Measurements from ENCODE around the gene NSMF. TPM values are rescaled to one million over a fixed set of nuclear protein-coding genes. Genes with fewer than 3 reads are reported as not detected.

Gene NSMF
- total and polyA plus RNA-seq, 10 of the 15 experiments (the other 5 are each of a cell fraction or from before 2014, with no cell fraction given), result 0.13 to 44.3 (median 13.4) TPM

DNA sequence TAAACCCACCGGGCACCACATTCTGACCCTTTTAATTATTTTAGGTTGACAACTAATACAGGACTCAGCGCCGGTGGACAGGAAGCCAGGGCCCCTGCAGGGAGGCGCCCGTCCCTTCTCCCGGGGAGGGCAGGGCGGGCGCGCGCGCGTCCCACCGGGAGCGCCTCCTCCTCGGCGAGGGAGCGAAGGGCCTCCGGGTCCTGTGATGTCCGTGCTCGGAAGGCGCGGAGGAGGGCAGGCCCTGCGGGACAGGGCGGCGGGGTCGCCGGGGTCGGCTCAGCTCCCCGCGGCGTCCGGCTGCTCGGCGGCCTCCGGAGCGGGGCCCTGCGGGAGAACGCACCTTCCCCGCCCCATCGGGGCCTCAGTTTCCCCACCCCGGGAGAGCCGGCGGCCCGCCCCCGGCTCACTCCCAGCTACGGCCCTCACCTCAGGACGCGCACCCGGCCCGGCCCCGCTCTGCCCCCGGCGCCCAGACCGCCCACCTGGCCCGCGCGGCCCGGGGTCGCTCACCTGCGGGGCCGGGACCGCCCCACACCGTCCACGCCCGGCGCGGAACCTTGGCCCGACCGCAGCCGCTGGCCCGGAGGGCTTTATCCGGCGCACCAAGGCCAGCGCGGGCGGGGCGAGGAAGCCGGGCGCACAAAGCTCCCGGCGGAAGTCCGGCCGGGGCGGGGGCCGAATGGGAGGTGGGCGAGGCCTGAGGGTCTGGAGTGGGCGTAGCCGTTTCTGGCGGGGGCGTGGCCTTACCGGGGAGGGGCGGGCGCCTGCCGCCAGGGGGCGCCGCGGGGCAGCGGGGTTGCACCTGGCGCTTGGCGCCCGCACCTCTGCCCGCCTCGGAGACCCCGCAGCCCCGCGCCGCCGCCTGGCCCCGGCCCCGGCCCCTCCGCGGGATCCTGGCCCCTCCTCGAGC lies 36.3 kb downstream of the NSMF start, which contains the start of the genes EXD3 and NOXA1 (continued):
- TF ChIP-seq, protein P1, sequence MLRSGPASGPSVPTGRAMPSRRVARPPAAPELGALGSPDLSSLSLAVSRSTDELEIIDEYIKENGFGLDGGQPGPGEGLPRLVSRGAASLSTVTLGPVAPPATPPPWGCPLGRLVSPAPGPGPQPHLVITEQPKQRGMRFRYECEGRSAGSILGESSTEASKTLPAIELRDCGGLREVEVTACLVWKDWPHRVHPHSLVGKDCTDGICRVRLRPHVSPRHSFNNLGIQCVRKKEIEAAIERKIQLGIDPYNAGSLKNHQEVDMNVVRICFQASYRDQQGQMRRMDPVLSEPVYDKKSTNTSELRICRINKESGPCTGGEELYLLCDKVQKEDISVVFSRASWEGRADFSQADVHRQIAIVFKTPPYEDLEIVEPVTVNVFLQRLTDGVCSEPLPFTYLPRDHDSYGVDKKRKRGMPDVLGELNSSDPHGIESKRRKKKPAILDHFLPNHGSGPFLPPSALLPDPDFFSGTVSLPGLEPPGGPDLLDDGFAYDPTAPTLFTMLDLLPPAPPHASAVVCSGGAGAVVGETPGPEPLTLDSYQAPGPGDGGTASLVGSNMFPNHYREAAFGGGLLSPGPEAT (IDR thresholded peaks at IDR 0.05; ENCODE audit: low read depth), result no peak
- TF ChIP-seq FOS (IDR thresholded peaks at IDR 0.05; ENCODE audit: borderline replicate concordance, extremely low read depth, insufficient read length) (no peak), GABPA (IDR thresholded peaks at IDR 0.05; ENCODE audit: low read depth) (peak; percentile 90), POLR2A (IDR thresholded peaks at IDR 0.05; ENCODE audit: low read depth, low read length) (peak; percentile 70), SIN3A (IDR thresholded peaks at IDR 0.05; ENCODE audit: low read depth, low read length) (peak; percentile 76; the same call in 1 of the 2 replicates), RCOR1 (conservative IDR thresholded peaks at IDR 0.05; ENCODE audit: low read depth, low read length) (0 out of 2 replicates have a peak, but pooled peaks have one; percentile 48), FOXM1 (IDR thresholded peaks at IDR 0.05; ENCODE audit: low read depth, low read length) (no peak), MTA2 (IDR thresholded peaks at IDR 0.05; ENCODE audit: low read depth) (no peak), KDM1A (IDR thresholded peaks at IDR 0.05; ENCODE audit: borderline replicate concordance) (no peak), SUPT20H (IDR thresholded peaks at IDR 0.05; ENCODE audit: borderline replicate concordance, control insufficient read depth, low read depth, low read length) (no peak), CBX5 (IDR thresholded peaks at IDR 0.05; ENCODE audit: low read depth) (peak; percentile 46; the same call in 1 of the 2 replicates), CBFB (IDR thresholded peaks at IDR 0.05; ENCODE audit: low read depth) (no peak; the same call in 1 of the 2 replicates)
- TF ChIP-seq, protein P2, sequence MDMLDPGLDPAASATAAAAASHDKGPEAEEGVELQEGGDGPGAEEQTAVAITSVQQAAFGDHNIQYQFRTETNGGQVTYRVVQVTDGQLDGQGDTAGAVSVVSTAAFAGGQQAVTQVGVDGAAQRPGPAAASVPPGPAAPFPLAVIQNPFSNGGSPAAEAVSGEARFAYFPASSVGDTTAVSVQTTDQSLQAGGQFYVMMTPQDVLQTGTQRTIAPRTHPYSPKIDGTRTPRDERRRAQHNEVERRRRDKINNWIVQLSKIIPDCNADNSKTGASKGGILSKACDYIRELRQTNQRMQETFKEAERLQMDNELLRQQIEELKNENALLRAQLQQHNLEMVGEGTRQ (IDR thresholded peaks at IDR 0.05; ENCODE audit: borderline replicate concordance, low read depth, low read length), result no peak
- TF ChIP-seq, protein P3, sequence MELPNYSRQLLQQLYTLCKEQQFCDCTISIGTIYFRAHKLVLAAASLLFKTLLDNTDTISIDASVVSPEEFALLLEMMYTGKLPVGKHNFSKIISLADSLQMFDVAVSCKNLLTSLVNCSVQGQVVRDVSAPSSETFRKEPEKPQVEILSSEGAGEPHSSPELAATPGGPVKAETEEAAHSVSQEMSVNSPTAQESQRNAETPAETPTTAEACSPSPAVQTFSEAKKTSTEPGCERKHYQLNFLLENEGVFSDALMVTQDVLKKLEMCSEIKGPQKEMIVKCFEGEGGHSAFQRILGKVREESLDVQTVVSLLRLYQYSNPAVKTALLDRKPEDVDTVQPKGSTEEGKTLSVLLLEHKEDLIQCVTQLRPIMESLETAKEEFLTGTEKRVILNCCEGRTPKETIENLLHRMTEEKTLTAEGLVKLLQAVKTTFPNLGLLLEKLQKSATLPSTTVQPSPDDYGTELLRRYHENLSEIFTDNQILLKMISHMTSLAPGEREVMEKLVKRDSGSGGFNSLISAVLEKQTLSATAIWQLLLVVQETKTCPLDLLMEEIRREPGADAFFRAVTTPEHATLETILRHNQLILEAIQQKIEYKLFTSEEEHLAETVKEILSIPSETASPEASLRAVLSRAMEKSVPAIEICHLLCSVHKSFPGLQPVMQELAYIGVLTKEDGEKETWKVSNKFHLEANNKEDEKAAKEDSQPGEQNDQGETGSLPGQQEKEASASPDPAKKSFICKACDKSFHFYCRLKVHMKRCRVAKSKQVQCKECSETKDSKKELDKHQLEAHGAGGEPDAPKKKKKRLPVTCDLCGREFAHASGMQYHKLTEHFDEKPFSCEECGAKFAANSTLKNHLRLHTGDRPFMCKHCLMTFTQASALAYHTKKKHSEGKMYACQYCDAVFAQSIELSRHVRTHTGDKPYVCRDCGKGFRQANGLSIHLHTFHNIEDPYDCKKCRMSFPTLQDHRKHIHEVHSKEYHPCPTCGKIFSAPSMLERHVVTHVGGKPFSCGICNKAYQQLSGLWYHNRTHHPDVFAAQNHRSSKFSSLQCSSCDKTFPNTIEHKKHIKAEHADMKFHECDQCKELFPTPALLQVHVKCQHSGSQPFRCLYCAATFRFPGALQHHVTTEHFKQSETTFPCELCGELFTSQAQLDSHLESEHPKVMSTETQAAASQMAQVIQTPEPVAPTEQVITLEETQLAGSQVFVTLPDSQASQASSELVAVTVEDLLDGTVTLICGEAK (IDR thresholded peaks at IDR 0.05; ENCODE audit: borderline replicate concordance), result peak; percentile 88
- TF ChIP-seq, protein P4, sequence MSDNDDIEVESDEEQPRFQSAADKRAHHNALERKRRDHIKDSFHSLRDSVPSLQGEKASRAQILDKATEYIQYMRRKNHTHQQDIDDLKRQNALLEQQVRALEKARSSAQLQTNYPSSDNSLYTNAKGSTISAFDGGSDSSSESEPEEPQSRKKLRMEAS (IDR thresholded peaks at IDR 0.05; ENCODE audit: low read depth, low read length), result peak; percentile 25; the same call in 1 of the 2 replicates
- TF ChIP-seq, protein P5, sequence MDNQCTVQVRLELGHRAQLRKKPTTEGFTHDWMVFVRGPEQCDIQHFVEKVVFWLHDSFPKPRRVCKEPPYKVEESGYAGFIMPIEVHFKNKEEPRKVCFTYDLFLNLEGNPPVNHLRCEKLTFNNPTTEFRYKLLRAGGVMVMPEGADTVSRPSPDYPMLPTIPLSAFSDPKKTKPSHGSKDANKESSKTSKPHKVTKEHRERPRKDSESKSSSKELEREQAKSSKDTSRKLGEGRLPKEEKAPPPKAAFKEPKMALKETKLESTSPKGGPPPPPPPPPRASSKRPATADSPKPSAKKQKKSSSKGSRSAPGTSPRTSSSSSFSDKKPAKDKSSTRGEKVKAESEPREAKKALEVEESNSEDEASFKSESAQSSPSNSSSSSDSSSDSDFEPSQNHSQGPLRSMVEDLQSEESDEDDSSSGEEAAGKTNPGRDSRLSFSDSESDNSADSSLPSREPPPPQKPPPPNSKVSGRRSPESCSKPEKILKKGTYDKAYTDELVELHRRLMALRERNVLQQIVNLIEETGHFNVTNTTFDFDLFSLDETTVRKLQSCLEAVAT (IDR thresholded peaks at IDR 0.05), result no peak
